ENCODE data around the gene GIGYF2.

- TF ChIP-seq POLR2A (IDR thresholded peaks at IDR 0.05; ENCODE audit: extremely low read depth, insufficient read length) = no peak
- no peak for TF ChIP-seq MYC (IDR thresholded peaks at IDR 0.05; ENCODE audit: low read depth, low read length)
- TF ChIP-seq CTCF (IDR thresholded peaks at IDR 0.05; ENCODE audit: low read depth, low read length) = no peak
- no peak for TF ChIP-seq MAX (IDR thresholded peaks at IDR 0.05; ENCODE audit: low read depth, low read length)
Measured at GRCh38 chr2:232876161-232876977, 179.2 kb downstream of the GIGYF2 start.

Measured in NB4 (cell line).